SK-N-SH treated with all-trans-retinoic acid at 6 μM for 48 hours (cell line): Measurements from ENCODE around the gene PEX13.
A peak's percentile ranks its signal among the peaks of the same experiment; 100 is the strongest.

ENCODE experiments used
- ATAC-seq: fragments of 200-7000 bp; cut with Tn5 transposase; 3 replicates; pipeline ENCODE4 v1.9.1; 2020; ENCODE audit warnings: mild to moderate bottlenecking, moderate library complexity
- ARNTL ChIP-seq: fragments of 450-650 bp; formaldehyde crosslinking; IDR thresholded peaks from 2 replicates; pipeline ENCODE4 v1.5.0; 2020; ENCODE audit warnings: low read depth, mild to moderate bottlenecking, moderate library complexity, borderline replicate concordance
- BACH2 ChIP-seq: fragments of 250-450 bp; sonication (Bioruptor Pico); IDR thresholded peaks from 2 replicates; pipeline ENCODE4 v1.9.0; 2021; ENCODE audit warnings: mild to moderate bottlenecking, borderline replicate concordance
- CSDC2 ChIP-seq: fragments of 250-450 bp; sonication (Bioruptor Pico); IDR thresholded peaks from 2 replicates; pipeline ENCODE4 v1.5.0; 2020; ENCODE audit warnings: mild to moderate bottlenecking, moderate library complexity
- ESRRG ChIP-seq: fragments of 250-450 bp; sonication (Bioruptor Pico); IDR thresholded peaks from 2 replicates; pipeline ENCODE4 v1.6.1; 2021; ENCODE audit warnings: mild to moderate bottlenecking
- ISL1 ChIP-seq: fragments of 250-450 bp; sonication (Bioruptor Pico); IDR thresholded peaks from 2 replicates; pipeline ENCODE4 v2.1.2; 2022; ENCODE audit warnings: mild to moderate bottlenecking, moderate library complexity
- OSR1 ChIP-seq: fragments of 250-450 bp; sonication (Bioruptor Pico); IDR thresholded peaks from 2 replicates; pipeline ENCODE4 v1.8.0; 2022; ENCODE audit warnings: moderate library complexity, mild to moderate bottlenecking, inconsistent platforms
- PPARA ChIP-seq: fragments of 250-450 bp; sonication (Bioruptor Pico); IDR thresholded peaks from 2 replicates; pipeline ENCODE4 v1.5.0; 2020; ENCODE audit warnings: mild to moderate bottlenecking, borderline replicate concordance
- RARB ChIP-seq: fragments of 250-450 bp; sonication (Bioruptor Pico); IDR thresholded peaks from 2 replicates; pipeline ENCODE4 v1.8.0; 2021; ENCODE audit warnings: mild to moderate bottlenecking, moderate library complexity
- SNAI2 ChIP-seq: fragments of 250-450 bp; sonication (Bioruptor Pico); IDR thresholded peaks from 2 replicates; pipeline ENCODE4 v1.5.0; 2020; ENCODE audit warnings: mild to moderate bottlenecking, moderate library complexity
- TCF4 ChIP-seq: fragments of 250-450 bp; sonication (Bioruptor Pico); IDR thresholded peaks from 2 replicates; pipeline ENCODE4 v1.8.0; 2021; ENCODE audit warnings: mild to moderate bottlenecking, moderate library complexity, borderline replicate concordance
- TOX ChIP-seq: fragments of 250-450 bp; sonication (Bioruptor Pico); IDR thresholded peaks from 2 replicates; pipeline ENCODE4 v1.8.0; 2021; ENCODE audit warnings: mild to moderate bottlenecking, moderate library complexity, borderline replicate concordance
- ZC3H10 ChIP-seq: fragments of 250-450 bp; sonication (Bioruptor Pico); IDR thresholded peaks from 2 replicates; pipeline ENCODE4 v1.5.1; 2021; ENCODE audit warnings: mild to moderate bottlenecking, moderate library complexity
- ZFP3 ChIP-seq: fragments of 250-450 bp; sonication (Bioruptor Pico); IDR thresholded peaks from 2 replicates; pipeline ENCODE4 v1.5.0; 2020; ENCODE audit warnings: mild to moderate bottlenecking, moderate library complexity
- ZFP30 ChIP-seq: fragments of 450-650 bp; formaldehyde crosslinking; IDR thresholded peaks from 2 replicates; pipeline ENCODE4 v1.5.0; 2022; ENCODE audit warnings: mild to moderate bottlenecking, moderate library complexity
- ZNF565 ChIP-seq: fragments of 450-650 bp; formaldehyde crosslinking; conservative IDR thresholded peaks from 2 replicates; pipeline ENCODE4 v1.5.0; 2020; ENCODE audit warnings: low read depth, mild to moderate bottlenecking, moderate library complexity
- ZNF70 ChIP-seq: fragments of 450-650 bp; formaldehyde crosslinking; IDR thresholded peaks from 2 replicates; pipeline ENCODE4 v1.5.0; 2020; ENCODE audit warnings: mild to moderate bottlenecking, moderate library complexity
- ZNF8 ChIP-seq: fragments of 450-650 bp; formaldehyde crosslinking; IDR thresholded peaks from 2 replicates; pipeline ENCODE4 v1.5.0; 2020; ENCODE audit warnings: mild to moderate bottlenecking, moderate library complexity
- TF ChIP-seq, protein P1 (sequence below): fragments of 250-450 bp; sonication (Bioruptor Pico); IDR thresholded peaks from 2 replicates; pipeline ENCODE4 v1.5.1; 2020; ENCODE audit warnings: low read depth, mild to moderate bottlenecking, moderate library complexity
- TF ChIP-seq, protein P2 (sequence below): fragments of 250-450 bp; sonication (Bioruptor Pico); IDR thresholded peaks from 2 replicates; pipeline ENCODE4 v1.5.1; 2021; ENCODE audit warnings: mild to moderate bottlenecking, moderate library complexity
- TF ChIP-seq, protein P3 (sequence below): fragments of 250-450 bp; sonication (Bioruptor Pico); IDR thresholded peaks from 2 replicates; pipeline ENCODE4 v1.8.0; 2020; ENCODE audit warnings: mild to moderate bottlenecking, moderate library complexity, borderline replicate concordance
- TF ChIP-seq, protein P4 (sequence below): fragments of 250-450 bp; sonication (Bioruptor Pico); IDR thresholded peaks from 2 replicates; pipeline ENCODE4 v1.8.0; 2021; ENCODE audit warnings: low read depth, mild to moderate bottlenecking, moderate library complexity, borderline replicate concordance
- TF ChIP-seq, protein P5 (sequence below): fragments of 250-450 bp; sonication (Bioruptor Pico); IDR thresholded peaks from 2 replicates; pipeline ENCODE4 v1.5.0; 2020; ENCODE audit warnings: mild to moderate bottlenecking, moderate library complexity

Gene PEX13

DNA sequence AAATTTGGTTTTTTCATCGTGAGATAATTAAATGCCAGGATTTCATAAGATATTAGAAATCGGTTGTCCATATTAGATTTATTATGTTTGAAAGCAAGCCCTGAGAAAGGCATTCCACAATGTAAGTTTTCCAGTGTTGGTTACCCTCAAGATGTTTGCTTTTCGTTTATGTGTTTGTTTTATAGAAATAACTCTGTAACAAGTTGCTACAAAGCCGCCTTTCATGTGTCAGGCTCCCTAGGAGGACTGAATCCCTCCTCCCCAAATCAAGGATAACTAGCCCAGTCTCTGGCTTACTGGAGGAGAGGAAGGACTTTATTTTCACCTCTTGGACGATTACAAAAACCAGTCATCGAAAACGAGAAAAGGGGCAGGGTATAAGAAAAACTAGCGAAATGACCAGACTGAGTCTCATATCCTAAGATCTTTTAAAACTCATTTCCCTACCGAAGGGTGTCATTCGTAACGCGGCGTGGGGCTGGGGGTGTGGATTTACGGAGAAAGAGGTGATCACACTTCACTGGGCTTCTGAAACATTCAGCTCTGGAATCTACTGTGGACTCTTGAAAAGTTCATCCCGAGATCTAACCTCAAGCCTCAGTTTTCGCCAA is 1.0 kb upstream of the PEX13 start:
- TF ChIP-seq ARNTL (CRISPR knock-in tag) (no peak), RARB (CRISPR knock-in tag) (no peak), ISL1 (CRISPR knock-in tag) (no peak), ZFP30 (CRISPR knock-in tag) (no peak), PPARA (CRISPR knock-in tag) (no peak), ZNF8 (CRISPR knock-in tag) (no peak), CSDC2 (CRISPR knock-in tag) (no peak), SNAI2 (CRISPR knock-in tag) (no peak), BACH2 (CRISPR knock-in tag) (no peak), TOX (CRISPR knock-in tag) (no peak), TCF4 (CRISPR knock-in tag) (no peak), ZNF565 (no peak), OSR1 (no peak), ZC3H10 (CRISPR knock-in tag) (no peak)
- TF ChIP-seq, protein P1, sequence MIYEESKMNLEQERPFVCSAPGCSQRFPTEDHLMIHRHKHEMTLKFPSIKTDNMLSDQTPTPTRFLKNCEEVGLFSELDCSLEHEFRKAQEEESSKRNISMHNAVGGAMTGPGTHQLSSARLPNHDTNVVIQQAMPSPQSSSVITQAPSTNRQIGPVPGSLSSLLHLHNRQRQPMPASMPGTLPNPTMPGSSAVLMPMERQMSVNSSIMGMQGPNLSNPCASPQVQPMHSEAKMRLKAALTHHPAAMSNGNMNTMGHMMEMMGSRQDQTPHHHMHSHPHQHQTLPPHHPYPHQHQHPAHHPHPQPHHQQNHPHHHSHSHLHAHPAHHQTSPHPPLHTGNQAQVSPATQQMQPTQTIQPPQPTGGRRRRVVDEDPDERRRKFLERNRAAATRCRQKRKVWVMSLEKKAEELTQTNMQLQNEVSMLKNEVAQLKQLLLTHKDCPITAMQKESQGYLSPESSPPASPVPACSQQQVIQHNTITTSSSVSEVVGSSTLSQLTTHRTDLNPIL (CRISPR knock-in tag), result no peak
- TF ChIP-seq, protein P2, sequence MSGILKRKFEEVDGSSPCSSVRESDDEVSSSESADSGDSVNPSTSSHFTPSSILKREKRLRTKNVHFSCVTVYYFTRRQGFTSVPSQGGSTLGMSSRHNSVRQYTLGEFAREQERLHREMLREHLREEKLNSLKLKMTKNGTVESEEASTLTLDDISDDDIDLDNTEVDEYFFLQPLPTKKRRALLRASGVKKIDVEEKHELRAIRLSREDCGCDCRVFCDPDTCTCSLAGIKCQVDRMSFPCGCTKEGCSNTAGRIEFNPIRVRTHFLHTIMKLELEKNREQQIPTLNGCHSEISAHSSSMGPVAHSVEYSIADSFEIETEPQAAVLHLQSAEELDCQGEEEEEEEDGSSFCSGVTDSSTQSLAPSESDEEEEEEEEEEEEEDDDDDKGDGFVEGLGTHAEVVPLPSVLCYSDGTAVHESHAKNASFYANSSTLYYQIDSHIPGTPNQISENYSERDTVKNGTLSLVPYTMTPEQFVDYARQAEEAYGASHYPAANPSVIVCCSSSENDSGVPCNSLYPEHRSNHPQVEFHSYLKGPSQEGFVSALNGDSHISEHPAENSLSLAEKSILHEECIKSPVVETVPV, result no peak
- TF ChIP-seq, protein P3, sequence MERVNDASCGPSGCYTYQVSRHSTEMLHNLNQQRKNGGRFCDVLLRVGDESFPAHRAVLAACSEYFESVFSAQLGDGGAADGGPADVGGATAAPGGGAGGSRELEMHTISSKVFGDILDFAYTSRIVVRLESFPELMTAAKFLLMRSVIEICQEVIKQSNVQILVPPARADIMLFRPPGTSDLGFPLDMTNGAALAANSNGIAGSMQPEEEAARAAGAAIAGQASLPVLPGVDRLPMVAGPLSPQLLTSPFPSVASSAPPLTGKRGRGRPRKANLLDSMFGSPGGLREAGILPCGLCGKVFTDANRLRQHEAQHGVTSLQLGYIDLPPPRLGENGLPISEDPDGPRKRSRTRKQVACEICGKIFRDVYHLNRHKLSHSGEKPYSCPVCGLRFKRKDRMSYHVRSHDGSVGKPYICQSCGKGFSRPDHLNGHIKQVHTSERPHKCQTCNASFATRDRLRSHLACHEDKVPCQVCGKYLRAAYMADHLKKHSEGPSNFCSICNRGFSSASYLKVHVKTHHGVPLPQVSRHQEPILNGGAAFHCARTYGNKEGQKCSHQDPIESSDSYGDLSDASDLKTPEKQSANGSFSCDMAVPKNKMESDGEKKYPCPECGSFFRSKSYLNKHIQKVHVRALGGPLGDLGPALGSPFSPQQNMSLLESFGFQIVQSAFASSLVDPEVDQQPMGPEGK (CRISPR knock-in tag), result no peak
- no peak for ATAC-seq

DNA sequence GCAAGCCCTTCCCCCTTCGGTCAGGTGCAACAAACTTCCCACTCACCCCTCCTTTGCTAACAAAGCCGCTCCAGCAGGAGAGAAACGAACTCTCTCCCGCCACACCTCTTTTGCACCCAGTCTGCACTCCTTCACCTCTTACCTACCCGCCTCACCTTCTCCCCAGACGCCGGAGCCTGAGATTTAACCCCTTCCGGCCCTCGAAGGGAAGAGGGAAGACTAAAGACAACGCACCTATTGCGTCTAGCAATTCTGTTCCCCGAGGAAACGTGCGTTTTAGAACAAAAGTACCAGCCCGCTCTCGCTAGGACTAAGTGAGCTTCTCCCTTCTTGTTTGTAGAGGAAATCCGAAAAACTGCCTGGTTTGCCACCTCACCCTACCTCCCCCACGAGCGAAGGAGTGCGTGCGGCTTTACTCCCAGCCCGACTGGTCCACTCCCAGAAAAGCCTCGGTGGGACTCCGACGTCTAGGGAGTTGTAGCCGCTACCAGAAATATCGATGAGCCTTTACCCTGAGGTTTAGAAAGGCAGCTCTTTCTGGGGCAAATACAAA is 441 bp upstream of the PEX13 start:
- peak; percentile 83 for ATAC-seq
- peak; percentile 37; the same call in 1 of the 2 replicates for TF ChIP-seq ZFP3 (CRISPR knock-in tag)
- TF ChIP-seq, protein P4, sequence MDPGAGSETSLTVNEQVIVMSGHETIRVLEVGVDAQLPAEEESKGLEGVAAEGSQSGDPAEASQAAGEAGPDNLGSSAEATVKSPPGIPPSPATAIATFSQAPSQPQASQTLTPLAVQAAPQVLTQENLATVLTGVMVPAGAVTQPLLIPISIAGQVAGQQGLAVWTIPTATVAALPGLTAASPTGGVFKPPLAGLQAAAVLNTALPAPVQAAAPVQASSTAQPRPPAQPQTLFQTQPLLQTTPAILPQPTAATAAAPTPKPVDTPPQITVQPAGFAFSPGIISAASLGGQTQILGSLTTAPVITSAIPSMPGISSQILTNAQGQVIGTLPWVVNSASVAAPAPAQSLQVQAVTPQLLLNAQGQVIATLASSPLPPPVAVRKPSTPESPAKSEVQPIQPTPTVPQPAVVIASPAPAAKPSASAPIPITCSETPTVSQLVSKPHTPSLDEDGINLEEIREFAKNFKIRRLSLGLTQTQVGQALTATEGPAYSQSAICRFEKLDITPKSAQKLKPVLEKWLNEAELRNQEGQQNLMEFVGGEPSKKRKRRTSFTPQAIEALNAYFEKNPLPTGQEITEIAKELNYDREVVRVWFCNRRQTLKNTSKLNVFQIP, result 0 out of 2 replicates have a peak, but pooled peaks have one; percentile 49
- no peak for TF ChIP-seq ZNF8 (CRISPR knock-in tag)
- no peak for TF ChIP-seq CSDC2 (CRISPR knock-in tag)
- TF ChIP-seq, protein P5, sequence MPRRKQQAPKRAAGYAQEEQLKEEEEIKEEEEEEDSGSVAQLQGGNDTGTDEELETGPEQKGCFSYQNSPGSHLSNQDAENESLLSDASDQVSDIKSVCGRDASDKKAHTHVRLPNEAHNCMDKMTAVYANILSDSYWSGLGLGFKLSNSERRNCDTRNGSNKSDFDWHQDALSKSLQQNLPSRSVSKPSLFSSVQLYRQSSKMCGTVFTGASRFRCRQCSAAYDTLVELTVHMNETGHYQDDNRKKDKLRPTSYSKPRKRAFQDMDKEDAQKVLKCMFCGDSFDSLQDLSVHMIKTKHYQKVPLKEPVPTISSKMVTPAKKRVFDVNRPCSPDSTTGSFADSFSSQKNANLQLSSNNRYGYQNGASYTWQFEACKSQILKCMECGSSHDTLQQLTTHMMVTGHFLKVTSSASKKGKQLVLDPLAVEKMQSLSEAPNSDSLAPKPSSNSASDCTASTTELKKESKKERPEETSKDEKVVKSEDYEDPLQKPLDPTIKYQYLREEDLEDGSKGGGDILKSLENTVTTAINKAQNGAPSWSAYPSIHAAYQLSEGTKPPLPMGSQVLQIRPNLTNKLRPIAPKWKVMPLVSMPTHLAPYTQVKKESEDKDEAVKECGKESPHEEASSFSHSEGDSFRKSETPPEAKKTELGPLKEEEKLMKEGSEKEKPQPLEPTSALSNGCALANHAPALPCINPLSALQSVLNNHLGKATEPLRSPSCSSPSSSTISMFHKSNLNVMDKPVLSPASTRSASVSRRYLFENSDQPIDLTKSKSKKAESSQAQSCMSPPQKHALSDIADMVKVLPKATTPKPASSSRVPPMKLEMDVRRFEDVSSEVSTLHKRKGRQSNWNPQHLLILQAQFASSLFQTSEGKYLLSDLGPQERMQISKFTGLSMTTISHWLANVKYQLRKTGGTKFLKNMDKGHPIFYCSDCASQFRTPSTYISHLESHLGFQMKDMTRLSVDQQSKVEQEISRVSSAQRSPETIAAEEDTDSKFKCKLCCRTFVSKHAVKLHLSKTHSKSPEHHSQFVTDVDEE (CRISPR knock-in tag), result 0 out of 2 replicates have a peak, but pooled peaks have one; percentile 9
- TF ChIP-seq BACH2 (CRISPR knock-in tag), result no peak

DNA sequence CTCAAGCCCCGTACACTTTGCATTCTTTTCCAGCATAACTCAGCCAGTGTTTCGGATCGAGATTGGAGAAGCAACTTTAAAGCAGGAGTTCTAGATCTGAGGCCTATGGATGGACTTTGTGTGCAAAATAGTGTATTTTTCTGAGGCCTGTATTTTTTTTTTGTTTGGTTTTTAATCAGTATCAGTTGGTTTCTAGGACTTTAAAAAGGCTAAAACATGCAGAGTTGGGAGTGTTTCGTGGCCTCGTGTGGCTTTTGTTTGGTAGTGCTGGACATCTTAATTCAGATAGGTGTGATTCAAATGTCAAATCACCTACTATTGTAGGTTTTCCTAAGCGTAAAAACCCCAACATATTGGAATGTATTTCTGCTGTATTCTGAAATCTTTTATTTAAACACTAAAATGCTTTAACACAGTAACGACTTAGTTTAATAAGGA is 817 bp downstream of the PEX13 start:
- ATAC-seq, result peak; percentile 61

More for the DNA sequence above, 817 bp downstream of the PEX13 start:
- TF ChIP-seq ZNF70 (CRISPR knock-in tag) (no peak), ARNTL (CRISPR knock-in tag) (no peak), BACH2 (CRISPR knock-in tag) (no peak), RARB (CRISPR knock-in tag) (no peak), ZNF565 (no peak), ESRRG (no peak)
- TF ChIP-seq, protein P5 (CRISPR knock-in tag), result no peak
